Measurements from ENCODE around the gene BAZ1A.
A peak's percentile ranks its signal among the peaks of the same experiment; 100 is the strongest.

DNA sequence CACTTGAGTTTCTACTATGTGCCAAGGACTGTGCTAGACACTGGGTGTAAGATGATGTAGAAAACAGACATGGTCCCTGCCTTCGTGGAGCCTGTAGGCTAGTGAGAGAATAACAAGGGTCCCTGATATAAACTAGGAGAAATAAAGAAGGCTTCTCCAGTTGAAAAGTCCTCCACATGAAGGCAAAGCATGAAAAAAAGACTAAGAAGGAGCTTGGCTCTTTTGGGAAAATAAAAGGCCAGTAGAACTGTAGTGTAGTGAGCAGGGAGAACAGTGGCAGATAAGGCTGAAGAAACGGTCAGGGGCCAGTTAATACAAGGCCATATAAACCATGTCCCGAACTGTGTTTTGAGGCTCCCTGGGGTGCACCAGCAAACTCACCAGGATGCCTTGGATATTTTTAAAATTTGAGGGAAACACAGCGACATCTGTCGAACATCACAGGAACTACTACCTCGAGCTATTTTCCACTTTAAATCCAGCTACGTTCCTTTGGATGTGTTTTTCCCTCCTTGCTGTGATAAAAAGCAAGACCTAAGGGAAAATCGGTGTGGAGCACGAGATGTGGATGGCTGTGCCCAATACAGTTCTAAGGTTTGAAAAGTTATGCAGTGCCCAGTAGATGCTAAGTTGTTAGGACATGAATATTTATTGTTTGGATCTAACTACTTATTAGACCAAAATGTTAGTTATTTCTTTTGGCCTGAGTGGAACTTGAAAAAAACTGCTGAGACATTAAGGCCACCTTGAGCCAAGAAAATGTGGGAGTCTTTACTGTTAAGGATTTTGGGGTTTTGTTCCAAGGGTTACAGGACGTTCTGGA lies 152.2 kb downstream of the BAZ1A start:
- TF ChIP-seq, protein P1, sequence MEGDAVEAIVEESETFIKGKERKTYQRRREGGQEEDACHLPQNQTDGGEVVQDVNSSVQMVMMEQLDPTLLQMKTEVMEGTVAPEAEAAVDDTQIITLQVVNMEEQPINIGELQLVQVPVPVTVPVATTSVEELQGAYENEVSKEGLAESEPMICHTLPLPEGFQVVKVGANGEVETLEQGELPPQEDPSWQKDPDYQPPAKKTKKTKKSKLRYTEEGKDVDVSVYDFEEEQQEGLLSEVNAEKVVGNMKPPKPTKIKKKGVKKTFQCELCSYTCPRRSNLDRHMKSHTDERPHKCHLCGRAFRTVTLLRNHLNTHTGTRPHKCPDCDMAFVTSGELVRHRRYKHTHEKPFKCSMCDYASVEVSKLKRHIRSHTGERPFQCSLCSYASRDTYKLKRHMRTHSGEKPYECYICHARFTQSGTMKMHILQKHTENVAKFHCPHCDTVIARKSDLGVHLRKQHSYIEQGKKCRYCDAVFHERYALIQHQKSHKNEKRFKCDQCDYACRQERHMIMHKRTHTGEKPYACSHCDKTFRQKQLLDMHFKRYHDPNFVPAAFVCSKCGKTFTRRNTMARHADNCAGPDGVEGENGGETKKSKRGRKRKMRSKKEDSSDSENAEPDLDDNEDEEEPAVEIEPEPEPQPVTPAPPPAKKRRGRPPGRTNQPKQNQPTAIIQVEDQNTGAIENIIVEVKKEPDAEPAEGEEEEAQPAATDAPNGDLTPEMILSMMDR (conservative IDR thresholded peaks at IDR 0.05) = peak; percentile 89
- no peak for TF ChIP-seq ZFX (IDR thresholded peaks at IDR 0.05)

Measured in C4-2B (cell line).